ENCODE results near the gene PNPLA8.
"Not testable (repeated sequence)": the region's sequence is repeated elsewhere in the genome, so short reads cannot be mapped to it uniquely, and the experiment has no call there.

PNPLA8 gene

DNA sequence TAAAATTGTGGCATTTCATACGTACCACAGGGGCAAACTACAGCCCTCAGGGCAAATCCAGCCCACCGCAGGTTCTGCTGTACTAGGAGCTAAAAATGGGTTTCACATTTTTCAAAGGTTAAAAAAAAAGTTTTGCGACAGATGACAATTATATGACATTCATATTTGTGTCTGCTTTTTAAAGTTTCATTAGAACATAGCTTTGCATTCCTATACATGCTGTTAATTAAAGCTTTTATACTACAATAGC, 758 bp upstream of the PNPLA8 start:
- DNase-seq: no peak

DNA sequence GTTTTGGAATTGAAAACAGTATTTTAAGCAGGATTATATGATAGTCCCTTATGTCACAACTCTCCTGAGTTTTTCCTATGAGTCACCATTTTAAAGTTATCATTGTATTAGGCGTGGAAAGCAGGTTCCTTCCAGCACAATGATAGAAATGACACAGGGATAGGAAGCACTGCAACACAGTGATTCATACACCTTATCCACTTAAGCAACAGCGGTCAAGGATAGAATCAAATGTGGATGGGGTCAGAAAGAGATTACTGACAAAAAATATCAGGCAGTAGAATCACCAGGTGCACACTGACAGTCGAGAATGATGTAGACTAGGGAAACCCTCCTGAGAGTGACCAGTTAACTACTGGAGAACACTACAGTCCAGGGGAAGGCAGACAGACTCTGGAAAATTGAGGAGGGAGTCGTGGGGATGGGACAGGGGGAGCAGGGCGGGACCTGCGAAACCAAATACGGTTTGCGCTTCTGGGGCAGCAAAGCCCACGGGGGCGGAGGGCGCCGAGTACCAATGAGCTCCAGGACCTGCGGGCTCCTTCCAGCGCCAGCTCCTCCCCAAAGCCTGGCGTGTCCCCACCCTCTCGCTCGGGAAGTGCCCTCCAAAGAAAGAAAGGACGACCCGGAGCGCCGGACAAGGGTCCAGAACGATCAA, 479 bp downstream of the PNPLA8 start:
- peak; percentile 8 to 12 for DNase-seq

DNA sequence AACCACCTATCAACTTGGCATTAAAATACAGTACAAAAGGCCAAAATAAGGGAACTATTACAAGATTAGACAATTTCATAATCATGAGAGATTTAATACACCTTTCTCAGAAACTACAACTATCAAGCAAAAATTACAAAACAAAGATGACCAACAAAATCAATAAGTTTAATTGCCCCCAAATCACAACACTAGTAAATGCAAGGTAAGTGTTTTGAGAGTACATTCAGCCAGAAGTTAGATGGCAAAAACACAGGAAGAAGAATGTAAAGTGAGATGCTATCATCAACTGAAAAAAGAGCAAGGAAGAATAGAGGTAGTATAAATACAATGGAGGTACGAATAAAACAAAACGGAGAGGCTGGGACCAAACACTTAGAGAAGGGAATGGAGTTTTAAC, 3.2 kb downstream of the PNPLA8 start:
- no peak for DNase-seq

DNA sequence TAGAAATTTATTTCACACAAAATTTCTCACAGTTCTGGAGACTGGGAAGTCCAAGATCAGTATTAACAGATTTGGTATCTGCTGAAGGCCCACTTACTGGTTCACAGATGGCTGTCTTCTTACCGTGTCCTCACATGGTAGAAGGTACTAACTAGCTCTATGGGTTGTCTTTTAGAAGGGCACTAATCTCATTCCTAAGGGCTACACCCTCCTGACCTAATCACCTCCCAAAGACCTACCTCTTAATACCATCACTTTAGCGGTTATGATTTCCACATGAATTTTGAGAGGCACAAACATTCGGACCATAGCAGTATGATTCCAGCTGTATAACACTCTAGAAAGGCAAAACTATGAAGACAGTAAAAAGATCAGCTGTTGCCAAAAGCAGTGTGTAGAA, 8.0 kb downstream of the PNPLA8 start:
- no peak for DNase-seq

DNA sequence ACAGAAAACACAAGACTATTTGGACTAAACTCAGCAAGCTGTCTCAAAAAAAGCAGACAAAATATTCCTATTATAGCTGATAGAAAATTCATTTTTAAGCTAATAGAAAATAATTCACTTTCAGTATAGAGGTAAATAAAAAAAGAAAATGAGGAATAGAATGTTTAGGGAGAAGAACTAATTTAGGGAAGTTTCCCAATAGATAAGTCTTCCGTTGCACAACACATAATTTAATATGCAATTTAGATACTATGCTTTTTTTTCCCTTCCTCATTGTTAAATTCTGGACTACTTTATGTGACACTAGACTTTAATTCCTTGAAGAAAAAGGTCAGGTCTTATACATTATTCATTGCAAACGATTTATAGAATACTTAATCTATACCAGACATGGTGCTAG, 10.3 kb downstream of the PNPLA8 start:
- no peak for DNase-seq

DNA sequence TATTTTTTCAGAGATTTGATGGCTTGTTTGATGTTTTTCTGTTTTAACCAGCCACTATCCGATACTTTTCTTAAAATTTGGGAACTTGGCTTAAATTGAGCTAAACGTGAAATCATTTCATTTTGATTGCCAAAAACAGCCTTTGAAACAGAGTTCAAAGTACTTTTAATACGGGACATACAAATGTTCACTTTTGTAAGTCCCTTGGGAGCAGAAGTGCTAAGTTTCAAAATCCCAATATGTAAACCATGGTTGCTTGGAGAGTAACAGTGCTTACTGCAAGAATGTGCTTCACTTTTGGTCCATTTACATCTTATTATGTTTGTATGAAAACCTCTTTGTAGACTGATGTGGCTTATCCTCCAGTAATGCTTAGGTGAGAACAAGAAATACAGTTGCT, 10.9 kb downstream of the PNPLA8 start:
- no peak for DNase-seq

DNA sequence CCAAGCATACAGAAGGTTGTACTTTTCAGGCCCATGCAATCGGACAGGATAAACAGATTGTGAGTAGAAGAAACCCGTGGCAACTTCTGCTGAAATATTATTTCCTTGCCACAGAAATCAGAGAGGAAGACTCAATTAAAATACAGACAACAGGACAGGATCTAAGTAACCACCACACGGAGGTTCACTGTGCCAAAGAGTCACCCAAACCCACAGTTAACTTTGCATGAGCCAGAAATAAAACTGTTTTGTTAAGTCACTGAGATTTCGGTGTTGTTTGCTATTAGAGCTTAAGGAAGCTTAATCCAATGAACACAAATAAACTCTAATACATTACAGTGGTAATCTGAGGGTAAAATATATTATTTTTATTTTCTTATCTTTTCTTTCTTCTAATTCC, 14.0 kb downstream of the PNPLA8 start:
- no peak for DNase-seq

DNA sequence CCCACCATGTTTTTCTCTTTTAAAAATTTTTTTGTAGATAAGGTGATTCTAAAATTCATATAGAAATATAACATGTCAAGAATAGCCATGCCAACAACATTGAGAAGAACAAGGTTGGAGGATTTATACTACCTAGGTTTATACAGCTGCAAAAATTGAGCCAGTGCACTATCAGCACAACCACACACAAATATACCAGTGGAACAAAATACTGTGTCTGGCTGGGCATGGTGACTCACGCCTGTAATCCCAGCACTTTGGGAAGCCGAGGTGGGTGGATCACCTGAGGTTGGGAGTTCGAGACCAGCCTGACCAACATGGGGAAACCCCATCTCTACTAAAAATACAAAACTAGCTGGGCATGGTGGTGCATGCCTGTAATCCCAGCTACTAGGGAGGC, 21.4 kb downstream of the PNPLA8 start:
- DNase-seq: not testable (repeated sequence)

DNA sequence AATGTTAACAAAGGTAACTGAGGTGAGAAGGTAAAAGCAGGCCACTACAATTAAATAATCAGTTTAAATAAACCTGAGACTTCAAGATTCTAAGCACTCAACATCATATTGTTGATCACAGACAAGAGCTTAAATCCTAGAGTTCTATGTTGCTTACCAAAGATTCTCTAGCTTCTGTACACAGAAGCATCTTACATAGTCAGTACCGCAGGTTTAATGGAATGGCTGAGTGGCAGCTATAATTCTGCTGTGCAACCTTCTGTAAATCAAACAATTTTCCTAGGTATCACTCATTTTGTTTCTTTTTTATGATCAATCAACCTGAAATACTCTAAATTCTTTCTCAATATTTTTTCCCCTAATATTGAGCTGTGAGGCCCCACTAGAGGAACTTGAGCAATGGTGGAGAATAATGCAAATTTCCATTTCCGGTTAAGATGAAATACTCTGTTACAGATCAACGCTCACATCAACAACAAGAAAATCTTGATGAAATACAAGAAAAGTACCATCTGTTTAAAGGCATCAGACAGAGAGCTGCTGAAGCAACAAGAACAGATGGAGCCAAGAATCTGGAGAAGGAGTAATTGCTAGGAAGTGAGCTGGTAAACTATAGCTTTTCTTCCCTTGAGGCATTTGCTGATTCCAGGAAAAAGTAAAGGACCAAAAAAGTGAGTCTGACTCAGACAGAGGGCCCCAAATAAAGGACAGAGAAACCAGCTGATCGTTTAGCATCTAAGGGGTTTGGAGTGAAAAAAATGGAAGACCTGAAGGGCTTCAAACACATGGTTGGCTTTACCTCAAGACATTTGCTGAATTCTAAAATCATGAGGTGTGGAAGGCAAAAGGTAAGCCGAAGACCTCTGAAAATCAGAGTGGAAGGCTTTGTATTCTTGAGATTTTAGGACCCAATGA, 22.6 kb downstream of the PNPLA8 start:
- DNase-seq: no peak

DNA sequence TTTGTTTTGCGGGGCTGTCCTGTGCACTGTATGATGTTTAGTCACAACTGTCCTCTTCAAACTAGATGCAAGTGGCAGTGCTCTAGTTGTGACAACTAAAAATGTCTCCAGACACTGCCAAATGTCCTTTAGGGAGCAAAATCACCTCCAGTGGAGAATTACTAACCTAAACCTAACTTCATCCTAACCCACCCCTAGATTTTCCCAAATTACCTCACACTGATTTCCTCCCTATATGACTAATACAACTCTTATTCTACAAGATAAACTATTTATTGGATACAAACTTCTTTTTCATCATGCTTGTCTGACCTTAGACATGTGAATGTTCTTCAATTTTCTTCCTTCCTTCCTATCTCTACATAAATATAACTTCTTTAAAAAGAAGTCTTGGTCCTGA, 26.4 kb downstream of the PNPLA8 start:
- no peak for DNase-seq

DNA sequence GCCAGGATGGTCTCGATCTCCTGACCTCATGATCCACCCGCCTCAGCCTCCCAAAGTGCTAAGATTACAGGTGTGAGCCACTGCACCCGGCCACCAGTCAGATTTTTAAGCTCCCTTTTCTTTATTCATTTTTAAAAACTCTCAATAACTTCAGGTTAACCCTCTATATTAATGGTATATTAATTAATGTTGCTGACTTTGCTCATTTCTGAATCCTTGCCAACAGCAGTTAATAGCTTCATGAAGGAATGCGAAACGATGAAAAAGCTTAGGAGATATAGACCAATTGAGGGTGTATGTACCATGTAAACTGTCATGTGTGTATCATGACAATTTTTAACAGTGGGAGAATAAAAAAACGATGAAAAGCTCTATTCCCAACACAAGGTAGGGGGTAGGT, 27.5 kb downstream of the PNPLA8 start:
- no peak for DNase-seq

DNA sequence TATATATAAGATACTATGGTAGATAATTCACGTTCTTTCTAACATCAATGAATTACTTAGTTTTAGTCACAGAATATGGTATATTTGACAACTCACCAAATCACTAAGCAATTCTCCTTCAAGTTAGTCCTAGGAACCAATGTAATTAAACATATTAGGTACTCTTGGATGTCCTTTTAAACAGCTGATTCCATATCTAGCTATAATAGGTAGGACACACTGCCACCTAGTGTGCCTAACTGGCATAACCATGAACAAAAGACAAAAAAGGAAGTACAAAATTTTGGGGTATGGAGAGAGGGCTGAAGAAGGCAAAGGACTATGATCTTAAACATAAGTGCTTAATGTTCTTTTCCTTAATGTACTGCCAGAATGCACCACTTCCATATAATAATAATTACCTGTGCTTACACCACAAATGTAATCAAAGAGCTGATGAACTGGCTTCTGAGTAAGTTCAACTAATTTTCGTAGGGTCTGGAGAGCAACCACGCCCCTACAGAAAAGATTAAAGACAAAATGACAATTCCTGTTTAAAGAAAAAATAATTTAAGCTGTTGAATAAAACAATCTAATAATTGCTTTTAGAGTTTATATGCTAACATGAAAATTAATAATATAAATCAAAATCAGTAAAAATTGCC, 28.7 kb downstream of the PNPLA8 start:
- DNase-seq: peak; percentile 44 to 61

DNA sequence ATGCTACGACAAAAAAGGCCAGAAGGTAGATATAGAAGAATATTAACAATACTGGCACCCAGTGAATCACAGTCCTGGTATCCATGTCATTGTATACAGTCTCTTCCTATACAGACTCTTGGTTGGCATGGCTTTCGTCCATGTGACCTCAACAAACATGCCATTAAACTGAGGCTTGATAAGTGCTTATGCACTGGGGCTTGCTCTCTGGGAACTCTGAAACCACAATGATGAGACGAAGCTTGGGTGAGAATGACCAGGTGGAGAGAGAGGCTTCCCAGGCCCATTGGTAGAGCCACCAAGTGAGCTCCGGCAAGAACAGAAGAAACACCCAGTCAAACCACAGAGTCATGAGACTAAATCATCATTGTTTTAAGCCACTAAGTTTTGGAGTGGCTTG, 33.2 kb downstream of the PNPLA8 start:
- no peak for DNase-seq

DNA sequence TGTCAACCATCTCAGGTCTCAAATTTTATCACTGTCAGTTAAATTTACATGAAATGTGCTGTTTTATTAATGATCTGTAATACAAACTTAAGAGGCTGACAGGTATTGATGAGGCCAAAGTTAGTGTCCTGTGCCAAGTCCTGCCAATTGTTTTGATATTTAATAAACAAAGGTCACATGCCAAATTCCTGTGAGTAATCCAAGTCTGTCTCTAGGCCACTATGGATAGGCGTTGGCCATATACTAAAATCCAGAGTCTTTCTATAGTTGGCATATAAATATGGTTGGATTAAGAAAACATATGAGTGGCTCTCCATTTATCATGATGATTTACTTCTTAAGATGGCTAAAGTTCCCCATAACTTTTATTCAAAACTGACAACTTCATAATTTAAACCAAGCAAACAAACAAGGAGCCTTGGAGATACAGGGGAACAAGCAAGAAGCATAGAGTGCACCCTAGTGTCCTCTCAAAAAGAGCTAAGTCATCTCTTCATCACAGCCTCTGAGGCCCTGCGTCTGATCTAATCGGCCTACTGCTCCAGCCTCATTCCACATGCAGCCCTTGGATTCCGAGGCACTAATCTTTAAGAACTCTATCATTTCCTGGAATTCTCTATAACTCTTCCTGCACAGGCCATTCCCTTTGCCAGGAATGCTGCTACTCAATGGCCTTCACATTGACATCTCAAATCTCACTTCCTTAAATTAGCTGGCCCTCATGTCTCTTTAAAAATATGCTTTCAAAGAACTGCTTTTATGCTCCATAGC, 37.0 kb downstream of the PNPLA8 start:
- DNase-seq: no peak

DNA sequence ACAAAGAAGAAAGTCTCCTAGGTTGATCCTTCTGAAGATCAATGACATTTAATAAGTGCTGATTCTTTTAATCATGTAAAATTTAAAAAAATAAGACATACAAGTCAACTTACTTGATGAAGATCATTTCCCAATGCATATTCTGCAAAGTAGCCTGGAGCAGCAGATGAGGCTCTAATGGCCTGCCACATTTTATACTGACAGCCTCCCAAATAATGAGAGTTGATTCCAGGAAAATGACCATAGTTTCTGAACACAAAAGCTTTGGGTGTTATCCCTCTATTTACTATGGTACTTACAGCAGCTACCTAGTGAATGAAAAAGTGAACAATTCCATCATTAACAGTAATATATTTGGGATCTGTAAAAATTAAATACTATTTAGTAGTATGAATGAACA, 38.3 kb downstream of the PNPLA8 start:
- DNase-seq: no peak

DNA sequence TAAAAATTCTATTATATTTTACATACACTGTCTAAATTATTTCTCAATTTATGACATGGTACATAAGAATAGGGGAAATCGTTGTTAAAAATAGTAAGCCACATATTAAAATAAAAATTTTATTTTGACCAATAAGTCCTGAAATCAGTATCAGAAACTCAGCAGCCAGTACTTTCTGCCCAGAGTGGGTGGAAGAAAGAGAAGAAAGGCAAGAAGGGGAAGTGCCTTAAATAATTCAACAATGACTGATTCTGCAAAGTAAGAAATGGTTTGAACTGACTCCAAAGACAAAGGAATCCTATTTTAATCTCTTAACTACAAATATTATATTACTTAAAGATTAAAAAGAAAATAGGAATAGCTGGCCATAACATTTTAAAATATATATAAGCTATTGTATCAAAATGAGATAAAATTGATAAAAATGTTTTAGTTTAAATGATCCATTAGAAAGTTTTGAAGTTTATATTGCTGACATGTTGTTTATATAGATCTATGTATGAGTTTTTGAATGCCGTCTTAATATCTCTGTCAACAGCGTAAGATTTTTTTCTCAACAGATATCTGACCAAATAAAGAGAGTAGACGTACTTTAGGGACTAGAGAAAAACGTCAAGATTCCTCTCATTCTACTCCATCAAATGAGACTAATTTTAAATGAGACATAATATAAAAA, 39.5 kb downstream of the PNPLA8 start:
- no peak for DNase-seq

DNA sequence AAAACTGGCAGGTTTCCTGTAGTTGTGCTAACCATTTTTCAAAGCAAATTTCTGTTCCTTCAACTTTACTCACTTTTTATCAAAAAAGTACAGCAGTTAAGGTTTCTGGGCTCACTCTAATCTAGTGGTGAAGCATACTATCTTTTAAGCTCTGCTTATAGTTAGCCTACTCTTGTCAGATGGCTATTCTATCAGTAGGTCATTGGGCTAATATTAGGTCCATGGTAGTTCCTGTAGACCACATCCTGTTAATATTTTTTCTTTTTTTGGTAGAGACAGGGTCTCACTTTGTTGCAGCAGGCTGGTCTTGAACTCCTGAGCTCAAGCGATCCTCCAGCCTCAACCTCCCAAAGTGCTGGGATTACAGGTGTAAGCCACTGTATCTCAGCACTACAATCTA, 41.8 kb downstream of the PNPLA8 start:
- DNase-seq: no peak

DNA sequence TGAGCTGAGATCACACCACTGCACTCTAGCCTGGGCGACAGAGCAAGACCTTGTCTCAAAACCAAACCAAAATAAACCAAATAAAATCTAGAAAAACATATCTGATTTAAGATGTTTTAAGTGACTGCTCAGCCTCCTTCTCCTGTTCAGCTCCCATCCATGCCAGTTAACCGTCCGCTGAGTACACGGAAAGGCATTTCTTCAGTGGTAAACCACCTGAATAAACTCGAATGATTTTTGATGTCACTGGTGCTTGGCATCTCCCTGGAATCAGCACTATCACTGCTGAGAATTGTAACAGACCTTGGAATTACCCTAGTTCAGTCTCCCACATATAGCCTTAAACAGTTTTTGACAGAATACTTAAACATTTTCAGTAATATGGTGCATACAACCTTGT, 45.6 kb downstream of the PNPLA8 start:
- no peak for DNase-seq

DNA sequence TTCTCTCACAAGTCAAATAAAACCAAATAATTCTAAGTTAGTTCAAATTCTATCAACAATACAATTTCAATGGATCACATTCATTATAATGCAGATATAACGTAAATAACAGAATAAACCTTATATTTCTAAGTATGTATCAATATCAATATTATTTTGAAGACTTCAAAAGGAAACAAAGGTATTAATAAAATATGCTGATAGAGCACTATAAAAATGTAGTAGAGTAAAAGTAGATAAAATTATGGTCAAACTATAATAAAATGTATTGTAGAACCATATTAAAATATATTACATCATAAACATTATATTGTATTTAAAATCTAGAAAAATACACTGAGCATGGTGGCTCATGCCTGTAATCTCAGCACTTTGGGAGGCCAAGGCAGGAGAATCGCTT, 46.2 kb downstream of the PNPLA8 start:
- DNase-seq: no peak

DNA sequence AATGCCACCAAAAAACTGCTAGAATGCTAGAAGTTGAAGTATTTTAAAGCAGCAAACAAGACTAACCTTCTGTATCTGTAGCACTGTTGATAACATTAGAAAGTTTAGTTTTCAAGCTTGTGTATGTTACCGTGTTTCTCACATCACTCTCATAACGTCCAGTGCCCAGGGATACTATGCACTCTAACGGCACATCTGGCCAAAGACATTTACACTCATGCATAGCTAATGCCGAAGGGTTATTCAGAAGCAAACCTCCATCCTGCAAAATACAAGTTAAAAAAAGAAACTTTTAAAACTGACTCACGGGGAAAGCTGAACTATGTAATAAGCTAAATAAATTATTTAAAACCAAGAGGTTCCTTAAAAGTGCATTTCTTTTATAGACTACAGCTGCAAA, 46.8 kb downstream of the PNPLA8 start:
- no peak for DNase-seq

DNA sequence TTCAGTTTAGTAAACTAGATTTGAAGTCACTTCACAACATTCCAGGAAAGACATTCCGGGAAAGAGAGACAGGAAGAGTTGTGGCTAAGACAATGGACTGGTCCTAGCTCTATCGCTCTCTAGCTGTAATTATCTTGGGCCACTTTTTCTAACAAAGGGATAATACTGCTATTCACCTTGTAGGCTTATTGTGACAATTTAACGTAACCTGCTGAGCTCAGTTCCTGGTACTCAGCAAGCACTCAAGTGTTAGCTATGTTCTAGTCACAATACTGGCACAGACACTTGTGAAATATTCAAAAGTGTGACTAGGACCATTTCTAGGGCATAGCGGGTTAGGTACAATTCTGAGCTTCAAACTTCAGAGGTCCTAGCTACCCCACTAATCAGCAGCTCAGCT, 57.7 kb downstream of the PNPLA8 start:
- no peak for DNase-seq

DNA sequence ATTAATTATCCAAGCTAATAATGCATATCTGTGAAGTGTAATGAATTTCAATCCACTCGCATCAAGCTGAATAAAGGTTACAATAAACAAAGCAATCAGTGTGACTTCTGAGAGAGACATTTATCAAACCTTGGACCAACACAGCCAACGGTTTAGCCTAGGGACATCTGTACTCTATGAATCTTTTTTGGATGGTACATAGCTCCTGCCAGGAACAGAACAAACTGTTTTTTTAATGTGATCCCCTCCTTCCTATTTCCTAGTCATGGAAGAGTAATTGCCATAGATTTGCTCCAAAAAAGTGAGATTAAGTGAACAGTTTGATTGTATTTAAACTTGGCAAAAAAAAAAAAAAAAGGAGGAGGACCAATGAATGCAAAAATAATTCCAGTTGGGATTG, 58.5 kb downstream of the PNPLA8 start:
- no peak for DNase-seq

DNA sequence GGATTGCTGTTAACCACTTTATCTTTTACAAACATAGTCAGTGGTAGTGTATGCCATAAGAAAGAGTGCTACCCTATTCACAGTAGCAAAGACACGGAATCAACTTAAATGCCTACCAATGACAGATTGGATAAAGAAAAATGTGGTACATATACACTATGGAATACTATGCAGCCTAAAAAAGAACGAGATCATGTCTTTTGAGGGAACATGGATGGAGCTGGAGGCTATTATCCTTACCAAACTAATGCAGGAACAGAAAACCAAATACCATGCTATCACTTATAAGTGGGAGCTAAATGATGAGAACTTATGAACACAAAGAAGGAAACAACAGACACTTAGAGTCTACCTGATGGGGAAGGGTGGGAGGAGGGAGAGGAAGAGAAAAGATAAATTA, 59.6 kb downstream of the PNPLA8 start:
- DNase-seq: not testable (repeated sequence)

All from CD4-positive, alpha-beta T cell treated with Interleukin-1 beta for 1 hour (primary cell).